ENCODE measurements around the gene MIGA2.
"Not testable (repeated sequence)": the region's sequence is repeated elsewhere in the genome, so short reads cannot be mapped to it uniquely, and the experiment has no call there.

Gene MIGA2, protein sequence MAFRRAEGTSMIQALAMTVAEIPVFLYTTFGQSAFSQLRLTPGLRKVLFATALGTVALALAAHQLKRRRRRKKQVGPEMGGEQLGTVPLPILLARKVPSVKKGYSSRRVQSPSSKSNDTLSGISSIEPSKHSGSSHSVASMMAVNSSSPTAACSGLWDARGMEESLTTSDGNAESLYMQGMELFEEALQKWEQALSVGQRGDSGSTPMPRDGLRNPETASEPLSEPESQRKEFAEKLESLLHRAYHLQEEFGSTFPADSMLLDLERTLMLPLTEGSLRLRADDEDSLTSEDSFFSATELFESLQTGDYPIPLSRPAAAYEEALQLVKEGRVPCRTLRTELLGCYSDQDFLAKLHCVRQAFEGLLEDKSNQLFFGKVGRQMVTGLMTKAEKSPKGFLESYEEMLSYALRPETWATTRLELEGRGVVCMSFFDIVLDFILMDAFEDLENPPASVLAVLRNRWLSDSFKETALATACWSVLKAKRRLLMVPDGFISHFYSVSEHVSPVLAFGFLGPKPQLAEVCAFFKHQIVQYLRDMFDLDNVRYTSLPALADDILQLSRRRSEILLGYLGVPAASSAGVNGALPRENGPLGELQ

DNA sequence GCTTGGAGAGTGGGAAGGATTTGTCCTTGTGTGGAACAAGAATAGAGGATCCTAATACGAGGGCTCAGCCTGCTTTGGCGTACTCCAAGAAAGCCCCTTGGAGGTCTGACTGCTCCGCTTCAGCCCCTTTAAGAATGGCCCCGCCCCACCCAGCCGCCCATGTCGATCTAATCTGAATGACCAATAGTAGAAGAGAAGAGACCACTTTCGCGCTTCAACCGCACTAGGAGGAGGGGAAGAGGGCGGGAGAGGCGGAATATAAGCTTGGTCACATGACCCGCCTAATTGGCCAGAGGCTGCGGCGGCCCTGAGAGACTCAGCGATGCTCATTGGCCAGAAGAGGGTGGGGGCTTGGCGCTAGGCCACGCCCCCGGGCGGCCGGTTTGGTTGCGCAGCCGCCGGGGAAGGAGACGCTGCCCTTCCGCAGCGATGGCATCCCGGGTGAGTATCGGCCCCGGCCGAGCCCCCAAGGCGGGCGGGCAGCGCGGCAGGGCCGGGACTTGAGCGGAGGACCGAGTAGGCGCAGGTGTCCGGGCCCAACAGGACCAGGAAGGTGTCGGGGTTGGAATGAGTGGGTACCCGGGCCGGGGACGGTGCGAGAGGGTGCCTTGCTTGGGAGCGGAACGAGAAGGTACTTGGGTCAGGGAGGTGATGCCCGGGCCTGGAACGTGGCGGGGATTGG lies at the start of gene MIGA2:
TSS of gene MIGA2 (plus strand) at position 386 of the 682 bp plus-strand sequence. CDS start 3,969 bp downstream, outside the sequence.
- FAIRE-seq = peak; percentile 95

DNA sequence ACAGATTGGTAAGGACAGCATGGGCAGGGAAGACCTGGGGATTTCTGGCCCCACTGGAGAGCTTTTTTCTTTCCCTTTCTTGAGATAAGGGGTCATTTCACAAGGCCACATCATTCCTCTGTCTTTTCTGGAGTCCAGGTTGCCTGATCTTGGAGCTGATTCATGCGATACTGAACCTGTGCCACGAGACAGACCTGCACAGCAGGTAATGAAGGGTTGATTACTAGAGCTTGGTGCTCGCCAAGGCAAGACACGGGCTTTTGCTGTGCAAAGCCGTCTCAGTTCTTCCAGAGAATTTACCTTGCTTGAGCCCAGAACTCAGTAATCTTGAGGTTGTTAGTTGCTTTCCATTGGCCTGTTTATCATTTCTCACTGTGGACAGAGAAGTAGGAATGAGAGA lies 49.8 kb upstream of the MIGA2 start:
- no peak for FAIRE-seq

DNA sequence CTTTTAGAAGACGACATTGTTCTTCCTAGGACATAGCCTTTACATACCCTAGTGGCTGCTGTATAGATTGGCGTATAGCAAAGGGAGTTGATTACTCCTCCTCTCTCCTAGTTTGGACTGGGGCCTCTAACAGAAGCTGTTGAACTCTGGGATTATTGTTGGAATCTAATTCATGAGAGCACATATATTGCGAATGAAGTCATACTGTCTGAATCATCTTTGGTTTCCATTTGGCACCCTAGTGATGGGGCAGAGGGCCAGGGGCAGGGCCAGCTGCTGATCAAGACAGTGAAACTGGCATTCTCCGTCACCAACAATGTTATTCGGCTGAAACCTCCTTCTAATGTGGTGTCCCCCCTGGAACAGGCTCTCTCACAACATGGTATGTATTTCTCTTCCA lies 48.6 kb upstream of the MIGA2 start:
- no peak for FAIRE-seq

DNA sequence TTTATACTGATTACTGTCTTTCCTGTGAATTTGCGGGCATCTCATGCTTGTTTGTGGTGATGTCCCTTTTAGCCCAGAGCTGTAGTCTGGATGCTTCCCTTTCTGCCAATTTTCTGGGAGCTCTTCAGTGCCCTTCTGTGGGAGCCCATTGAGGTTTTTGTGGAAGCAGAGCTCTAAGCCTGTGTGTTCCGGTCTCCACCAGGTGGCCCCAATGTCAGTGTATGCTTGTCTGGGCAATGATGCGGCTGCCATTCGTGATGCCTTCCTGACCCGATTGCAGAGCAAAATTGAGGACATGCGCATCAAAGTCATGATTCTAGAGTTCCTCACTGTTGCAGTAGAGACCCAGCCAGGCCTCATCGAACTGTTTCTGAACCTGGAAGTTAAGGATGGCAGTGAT lies 43.4 kb upstream of the MIGA2 start:
- FAIRE-seq = no peak

DNA sequence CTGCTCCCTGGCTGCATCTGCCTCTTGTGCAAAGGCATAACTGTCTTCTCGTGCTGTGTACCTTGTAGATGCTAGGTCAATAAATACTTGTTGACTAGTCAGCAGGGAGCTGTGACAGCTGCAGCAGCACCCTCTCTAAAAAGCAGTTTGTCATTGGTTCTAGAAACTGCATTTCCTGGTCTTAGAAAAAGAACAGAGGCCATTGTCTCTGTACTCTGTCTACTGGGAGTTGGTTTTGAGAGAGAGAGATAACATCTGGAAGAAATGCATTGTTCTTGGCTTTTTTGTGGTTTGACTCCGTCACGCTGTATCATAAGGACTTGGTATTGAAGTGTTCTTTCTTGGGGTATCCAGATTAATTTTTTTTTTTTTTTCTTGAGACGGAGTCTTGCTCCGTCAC lies 40.6 kb upstream of the MIGA2 start:
- FAIRE-seq = no peak

DNA sequence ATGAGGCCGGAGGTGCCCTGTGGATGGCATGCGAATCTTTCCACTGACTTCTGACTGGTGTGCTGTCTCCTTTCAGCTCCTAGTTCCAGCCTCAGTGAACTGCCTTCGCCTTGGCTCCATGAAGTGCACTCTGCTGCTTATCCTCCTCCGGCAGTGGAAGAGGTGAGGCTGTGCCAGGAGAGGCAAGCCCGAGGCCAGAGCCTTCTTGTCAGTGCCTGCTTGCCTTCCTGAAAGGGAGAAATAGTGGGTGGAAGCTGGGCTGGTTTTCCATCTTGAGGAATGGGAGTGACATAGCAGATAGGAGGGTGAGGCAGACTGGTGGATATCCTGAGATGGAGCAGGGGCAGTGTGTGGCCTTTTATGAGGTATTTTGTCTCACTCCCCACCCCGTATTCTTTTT lies 38.0 kb upstream of the MIGA2 start:
- no peak for FAIRE-seq

DNA sequence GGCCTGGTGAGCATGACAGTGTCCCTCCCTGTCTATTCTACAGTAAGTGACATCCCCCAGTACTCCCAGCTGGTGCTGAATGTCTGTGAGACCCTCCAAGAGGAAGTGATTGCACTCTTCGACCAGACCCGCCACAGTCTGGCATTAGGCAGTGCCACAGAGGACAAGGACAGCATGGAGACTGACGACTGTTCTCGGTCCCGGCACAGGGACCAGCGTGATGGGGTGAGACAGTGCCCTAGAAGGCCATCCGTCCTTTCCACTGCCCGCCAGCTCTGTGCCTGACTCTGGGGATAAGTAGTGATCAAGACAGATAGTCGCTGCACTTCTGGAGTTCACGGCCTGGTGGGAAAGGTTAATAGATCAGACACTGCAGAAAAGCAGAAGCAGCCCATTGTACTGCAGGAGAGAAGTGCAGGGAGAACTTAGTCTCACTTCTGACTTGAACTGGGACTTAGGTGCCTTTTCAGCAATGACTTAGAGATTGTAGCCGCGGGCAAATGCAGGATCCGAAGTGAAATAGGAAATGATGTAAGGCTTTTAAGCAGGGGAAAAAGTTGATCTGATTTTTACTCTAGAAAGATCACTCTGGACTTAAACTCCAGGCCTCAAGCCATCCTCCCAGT lies 36.7 kb upstream of the MIGA2 start:
- no peak for FAIRE-seq

DNA sequence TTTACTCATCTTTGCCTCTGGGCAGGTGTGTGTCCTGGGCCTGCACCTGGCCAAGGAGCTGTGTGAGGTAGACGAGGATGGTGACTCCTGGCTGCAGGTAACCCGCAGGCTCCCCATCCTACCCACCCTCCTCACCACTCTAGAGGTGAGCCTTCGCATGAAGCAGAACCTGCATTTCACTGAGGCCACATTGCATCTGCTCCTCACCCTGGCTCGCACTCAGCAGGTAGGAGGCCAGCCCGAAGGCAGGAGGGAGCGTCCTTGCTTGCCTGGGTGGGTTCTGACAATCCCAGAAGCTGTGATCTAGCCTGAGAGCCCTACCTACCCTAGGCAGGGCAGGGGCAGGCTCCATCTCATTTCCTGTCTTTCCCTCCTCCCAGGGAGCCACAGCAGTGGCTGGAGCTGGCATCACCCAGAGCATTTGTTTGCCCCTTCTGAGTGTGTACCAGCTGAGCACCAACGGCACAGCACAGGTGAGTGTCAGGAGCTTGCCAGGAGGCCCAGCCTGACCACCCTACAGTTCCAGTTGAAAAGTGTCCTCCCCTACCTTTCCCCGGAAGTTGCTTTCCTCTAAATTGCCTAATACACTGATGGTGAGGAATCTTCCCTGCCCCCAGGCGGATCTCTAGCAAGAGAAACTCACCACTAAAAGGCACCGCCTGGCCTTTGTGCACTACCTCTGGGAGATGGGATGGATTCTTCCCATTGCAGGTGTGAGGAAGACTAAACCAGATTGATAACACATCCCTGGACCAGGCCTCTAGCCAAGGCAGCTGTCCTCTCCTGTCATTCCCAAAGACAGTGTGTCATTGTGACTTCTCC lies 34.7 kb upstream of the MIGA2 start:
- FAIRE-seq = no peak

DNA sequence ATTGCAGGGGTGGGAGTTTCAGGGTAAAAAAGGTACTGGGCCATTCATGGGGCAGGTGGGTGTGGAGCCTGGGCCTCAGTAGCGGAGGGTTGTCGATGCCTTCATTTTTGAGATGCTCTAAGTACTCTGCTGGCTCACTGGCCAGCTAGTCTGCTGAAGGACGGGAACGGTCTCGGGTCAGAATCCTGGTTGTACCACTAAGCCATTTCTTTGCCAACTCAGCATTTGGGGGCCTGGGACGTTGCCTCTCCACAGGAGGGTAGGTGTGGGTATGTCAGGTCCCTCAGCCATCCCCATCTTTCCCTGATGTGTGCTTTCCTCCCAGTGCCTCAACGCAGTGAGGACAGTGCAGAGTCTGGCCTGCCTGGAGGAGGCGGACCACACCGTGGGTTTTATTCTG lies 33.4 kb upstream of the MIGA2 start:
- FAIRE-seq = no peak

DNA sequence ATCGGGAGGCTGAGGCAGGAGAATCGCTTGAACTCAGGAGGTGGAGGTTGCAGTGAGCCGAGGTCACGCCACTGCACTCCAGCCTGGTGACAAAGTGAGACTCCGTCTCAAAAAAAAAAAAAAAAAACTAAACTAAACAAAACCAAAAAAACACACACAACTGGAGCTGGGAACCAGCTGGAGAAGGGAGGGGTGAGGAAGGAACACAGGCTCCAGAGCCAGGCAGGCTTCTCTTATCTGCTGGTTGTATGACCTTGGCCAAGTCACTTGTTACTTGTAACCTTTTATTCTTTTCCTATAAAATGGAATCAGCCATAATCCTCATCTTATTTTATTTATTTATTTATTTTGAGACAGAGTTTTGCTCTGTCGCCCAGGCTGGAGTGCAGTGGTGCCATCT lies 32.3 kb upstream of the MIGA2 start:
- FAIRE-seq = not testable (repeated sequence)

DNA sequence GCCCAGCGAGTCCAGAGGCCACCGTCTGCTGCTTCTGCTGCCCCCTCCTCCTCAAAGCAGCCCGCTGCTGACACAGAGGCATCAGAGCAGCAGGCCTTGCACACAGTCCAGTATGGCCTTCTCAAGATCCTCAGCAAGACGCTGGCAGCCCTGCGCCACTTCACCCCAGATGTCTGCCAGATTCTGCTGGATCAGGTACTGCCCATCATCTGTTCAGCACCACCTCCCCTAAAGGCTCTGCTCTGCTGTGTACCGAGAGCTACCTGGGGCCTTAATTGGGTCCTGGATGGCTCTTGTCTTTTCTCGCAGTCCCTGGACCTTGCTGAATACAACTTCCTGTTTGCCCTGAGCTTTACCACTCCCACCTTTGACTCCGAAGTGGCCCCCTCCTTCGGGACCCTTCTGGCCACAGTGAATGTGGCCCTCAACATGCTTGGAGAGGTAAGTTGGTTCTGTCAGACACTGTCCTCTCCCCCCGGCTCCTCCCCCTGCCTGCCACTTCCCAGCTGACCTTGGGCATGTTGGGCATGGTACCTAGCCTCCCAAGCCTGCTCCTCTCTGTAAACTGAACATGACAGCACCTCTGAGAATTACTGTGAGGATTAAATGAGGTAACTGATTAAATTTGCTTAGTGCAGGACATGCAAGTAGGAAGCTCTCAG lies 31.0 kb upstream of the MIGA2 start:
- FAIRE-seq = no peak

DNA sequence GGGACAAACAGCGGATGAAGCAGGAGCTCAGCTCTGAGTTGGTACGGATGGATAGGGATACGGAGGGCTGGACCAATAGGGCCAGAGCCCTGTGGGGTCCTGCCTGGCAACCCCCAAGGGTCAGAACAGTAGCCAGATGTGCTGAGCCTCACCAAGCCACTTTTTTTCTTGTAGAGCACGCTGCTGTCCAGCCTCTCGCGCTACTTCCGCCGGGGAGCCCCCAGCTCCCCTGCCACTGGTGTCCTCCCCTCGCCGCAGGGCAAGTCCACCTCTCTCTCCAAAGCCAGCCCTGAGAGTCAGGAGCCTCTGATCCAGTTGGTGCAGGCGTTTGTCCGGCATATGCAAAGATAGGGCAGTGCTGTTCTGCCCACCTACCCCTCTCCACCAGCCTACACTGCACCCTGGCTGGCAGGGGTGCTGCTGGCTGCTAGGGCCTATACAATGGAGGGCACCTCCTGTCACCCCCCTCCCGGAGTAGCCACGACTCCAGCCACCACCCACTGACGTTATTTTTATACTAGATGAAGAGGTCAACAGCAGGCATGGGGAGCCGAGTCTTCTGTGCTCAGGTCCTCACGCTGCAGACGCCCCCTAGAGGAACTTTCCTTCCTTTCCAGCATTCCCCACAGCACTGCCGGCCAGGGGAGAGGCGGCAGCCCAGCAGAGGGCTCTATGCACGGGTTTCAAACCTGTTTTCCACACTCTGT lies 29.9 kb upstream of the MIGA2 start:
- FAIRE-seq = no peak

DNA sequence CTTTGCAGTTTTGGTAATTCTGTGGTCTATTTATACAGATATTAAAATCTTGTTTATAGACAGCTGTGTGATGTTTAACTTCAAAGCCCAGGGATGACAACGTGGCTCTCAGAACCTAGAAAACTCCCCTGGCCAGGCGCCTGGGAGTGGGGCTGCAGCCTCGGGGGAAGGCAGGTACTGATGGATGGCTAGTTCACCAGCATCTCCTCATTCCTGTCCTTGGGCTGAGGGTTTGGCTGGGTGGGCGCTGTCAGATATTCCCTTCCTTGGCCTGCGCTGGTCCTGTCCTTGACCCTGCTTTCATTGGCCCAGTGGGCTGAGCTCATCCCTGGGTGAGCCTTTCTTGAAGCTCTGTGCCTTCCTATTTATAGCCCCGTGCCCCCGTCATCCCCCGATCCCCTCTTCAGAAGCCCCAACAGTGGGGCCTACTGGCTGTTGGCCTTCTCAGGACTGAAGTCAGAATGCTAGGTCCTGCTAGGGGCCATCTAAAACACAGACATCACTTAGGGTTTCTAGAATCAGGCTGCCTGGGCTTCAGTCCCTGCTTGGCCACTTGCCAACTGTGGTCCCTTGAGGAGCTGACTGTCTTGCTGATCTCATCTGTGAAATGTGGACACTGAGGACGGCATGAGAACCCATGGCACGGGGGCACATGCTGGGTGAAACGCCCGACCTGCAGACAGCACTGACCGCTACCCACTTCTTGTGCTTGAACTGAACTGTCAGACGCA lies 29.2 kb upstream of the MIGA2 start:
- no peak for FAIRE-seq

DNA sequence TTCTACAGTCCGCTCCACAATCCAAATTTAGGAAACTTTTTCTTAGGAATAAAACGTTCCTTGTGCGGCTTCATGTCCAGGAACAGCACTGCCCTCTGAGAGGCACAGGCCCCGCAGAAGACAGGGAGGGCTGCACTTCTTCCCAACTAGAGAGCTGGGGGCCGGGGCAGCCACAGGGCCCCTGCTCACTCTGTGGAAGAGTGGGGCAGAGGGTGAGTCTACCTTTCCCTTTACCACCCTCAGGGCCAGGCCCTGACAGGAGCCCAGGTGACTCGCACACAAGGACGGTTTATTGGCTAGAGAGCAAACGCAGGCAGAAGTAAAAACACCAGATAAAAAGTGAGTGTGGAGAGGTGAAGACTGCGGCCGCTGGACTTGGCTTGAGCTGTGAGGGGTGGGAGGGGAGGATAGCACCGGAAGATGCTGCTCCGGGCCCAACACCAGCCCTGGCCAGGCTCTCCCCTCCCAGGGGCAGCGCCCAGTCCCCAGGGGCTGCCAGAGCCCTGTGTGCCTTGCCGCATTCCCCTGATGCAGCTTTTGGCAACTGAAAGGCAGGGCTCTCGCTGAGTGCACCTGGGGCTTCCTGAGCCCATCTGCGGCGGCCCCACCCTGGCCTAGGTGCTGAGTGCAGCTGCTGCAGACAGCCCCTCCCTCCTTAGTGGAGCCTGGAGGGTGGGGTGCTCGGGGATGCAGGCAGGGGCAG lies 28.5 kb upstream of the MIGA2 start:
- no peak for FAIRE-seq

DNA sequence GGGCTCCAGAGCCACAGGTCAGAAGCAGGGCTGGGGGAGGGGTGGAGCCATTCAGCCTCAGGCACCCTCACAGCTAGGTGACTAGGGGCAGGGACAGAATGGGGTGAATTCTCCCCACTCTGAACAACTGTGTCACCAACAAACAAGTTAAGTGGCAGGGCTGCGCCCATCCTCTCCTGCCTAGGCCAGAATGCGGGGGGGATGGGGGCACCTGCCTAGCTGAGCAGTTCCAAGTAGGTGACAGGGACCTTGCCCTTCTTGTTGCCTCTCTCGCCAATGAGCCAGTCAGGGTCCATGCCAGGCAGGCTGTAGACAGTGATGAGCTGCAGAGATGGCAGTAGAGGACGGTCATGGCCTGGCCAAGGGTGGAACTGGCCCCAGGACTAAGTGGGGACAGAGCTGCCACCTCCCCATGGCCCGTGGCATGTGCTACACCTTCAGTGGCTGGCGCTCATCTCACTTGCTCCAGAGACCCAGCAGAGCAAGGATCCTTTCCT lies 27.9 kb upstream of the MIGA2 start:
- FAIRE-seq = no peak

DNA sequence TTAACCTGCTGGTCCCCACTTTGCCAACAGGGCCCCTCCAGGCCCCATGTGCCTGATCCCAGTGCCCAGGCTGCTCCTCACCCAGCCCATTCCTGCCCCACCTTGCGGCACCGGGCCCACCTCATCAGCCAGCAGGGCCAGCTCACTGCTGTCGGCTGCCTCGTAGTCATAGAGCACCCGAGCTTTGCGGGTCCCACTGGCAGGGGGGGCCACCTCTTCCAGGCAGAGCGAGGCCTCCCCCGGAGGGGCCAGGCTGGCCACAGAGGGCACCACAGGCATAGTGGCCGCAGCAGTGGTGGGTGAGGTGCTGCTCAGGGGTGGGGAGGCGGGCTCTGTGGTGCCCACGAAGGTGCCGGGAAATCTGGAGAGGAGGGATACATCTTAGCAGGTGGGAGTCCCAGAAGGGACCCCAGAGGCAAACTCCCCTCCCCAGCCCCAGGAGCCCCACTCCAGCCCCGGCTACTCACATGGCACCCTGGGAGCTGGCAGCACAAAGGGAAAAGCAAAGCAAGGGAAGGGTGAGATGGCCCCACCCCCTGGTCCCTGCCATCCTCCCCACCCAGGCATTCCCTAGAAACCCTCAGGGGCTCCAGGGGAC lies 27.3 kb upstream of the MIGA2 start:
- FAIRE-seq = no peak

DNA sequence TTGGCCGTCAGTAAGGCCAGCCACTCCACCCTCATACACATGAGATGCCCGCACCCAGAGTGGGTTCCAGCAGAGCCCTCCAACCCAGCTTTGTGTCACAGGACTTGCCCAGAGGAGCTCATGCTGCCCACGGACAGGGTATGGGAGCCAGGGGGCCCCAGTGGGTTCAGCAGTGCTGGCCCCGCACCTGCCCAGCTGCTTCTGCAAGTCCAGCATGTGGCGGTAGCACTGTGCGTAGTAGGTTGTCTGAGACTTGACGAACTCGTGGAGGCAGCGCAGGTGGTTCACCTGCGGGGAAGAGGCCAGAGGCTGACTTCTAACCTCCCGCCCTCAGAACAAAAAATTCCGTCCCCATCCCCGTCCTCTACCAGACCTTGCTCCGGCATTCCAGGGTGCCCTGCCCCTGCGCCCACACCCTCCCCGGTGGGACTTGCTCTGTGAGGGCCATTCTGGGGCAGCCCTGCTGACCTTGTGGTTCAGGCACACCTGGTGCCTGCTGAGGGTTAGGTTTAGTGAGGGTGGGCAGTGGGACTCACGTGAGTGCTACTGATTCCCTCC lies 26.8 kb upstream of the MIGA2 start:
- no peak for FAIRE-seq

DNA sequence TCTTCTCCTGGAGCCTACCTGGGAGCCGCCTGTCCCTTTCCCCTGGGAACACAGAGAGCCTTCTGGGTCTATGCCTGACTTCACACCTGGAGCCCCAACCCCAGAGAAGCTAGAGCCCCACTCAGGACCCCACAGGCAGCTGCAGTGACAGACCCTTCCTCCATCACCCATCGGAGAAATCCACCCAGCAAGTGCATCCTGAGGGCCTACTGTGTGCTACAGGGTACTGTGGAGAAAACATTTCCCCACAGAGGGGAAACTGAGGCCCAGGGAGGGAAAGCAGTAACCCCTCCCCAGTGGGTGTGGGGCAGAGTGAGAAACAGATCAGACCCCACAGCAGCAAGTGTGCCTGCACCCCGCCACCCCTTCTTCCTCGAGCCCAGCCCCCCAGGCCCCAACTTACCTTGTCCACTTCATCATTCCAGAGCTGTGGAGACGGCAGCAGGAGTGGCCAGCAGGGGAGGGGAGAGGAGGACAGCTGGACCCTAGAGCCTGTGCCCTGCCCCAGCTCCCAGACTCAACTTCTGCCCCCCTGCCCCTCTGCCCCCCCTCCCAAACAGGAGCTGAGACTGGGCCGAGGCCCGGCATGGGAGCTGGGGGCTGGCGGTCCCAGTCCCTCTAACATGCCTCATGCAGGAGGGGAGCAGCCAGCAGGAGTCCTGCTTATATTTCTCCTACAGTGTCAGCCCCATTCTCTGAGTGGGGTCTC lies 26.0 kb upstream of the MIGA2 start:
- FAIRE-seq = no peak
